MCF 10A (cell line): ENCODE data around the gene GLOD4. TPM values are rescaled to one million over a fixed set of nuclear protein-coding genes. Genes with fewer than 3 reads are reported as not detected.

ENCODE experiments used
- BruUV-seq: library from RNA; stranded (reverse); fragments of 400-500 nt; replicated peaks from 2 replicates; lab custom pipeline; 2021; lab: Mats Ljungman, UMichigan
- CTCF ChIA-PET: fragments of 300-600 bp; sonication (Branson Sonifier 250); formaldehyde crosslinking; extraction: SDS; loops from one replicate; lab custom pipeline; 2021; ENCODE audit warnings: antibody characterized with exemption, inconsistent platforms; lab: Yijun Ruan, JAX
- POLR2A ChIA-PET: fragments of 300-600, 350-650 bp; sonication (Branson Sonifier 250); formaldehyde crosslinking; extraction: SDS; loops from one replicate; lab custom pipeline; 2020; ENCODE audit warnings: antibody characterized with exemption, inconsistent platforms; lab: Yijun Ruan, JAX
- DNase-seq: peaks from one replicate; pipeline ENCODE4 v3.0.0-alpha.2; 2018; ENCODE audit not compliant: unreplicated experiment
- H3K27ac Mint-ChIP-seq: one replicate; pipeline ENCODE4 v1.8.0; 2022; ENCODE audit warnings: mild to moderate bottlenecking, low read depth, mixed read lengths; ENCODE audit not compliant: unreplicated experiment
- H3K27me3 Mint-ChIP-seq: one replicate; pipeline ENCODE4 v1.8.0; 2022; ENCODE audit warnings: mixed read lengths; ENCODE audit not compliant: insufficient read depth, unreplicated experiment
- H3K36me3 Mint-ChIP-seq: one replicate; pipeline ENCODE4 v1.8.0; 2022; ENCODE audit warnings: mild to moderate bottlenecking, moderate library complexity, mixed read lengths; ENCODE audit not compliant: insufficient read depth, unreplicated experiment
- H3K4me1 Mint-ChIP-seq: one replicate; pipeline ENCODE4 v1.8.0; 2022; ENCODE audit warnings: mixed read lengths; ENCODE audit not compliant: insufficient read depth, unreplicated experiment
- H3K4me3 Mint-ChIP-seq: one replicate; pipeline ENCODE4 v1.8.0; 2022; ENCODE audit warnings: mild to moderate bottlenecking, moderate library complexity, mixed read lengths; ENCODE audit not compliant: unreplicated experiment
- H3K9me3 Mint-ChIP-seq: one replicate; pipeline ENCODE4 v1.8.0; 2022; ENCODE audit warnings: mixed read lengths; ENCODE audit not compliant: unreplicated experiment
- CTCF ChIP-seq: fragments of 200-600 bp; IDR thresholded peaks from one replicate; pipeline ENCODE4 v1.8.0; 2022; ENCODE audit warnings: antibody characterized with exemption, mild to moderate bottlenecking; ENCODE audit not compliant: unreplicated experiment
- intact Hi-C: fragments of 100-400 bp; cut with micrococcal nuclease; formaldehyde crosslinking; loops from 2 replicates; pipeline ENCODE4 v1.14.1; 2022
- total RNA-seq: library from RNA; stranded (reverse); gene quantifications from 2 replicates; pipeline ENCODE4 v1.2.3, GENCODE V29; 2022

Gene GLOD4
- total RNA-seq, 1 experiment from 2014 or later: 62.6 TPM

GRCh38 chr17:801660-802059 lies 19.6 kb upstream of the GLOD4 start:
- CTCF ChIA-PET: interaction anchor here (1.3 kb wide), 1 partner anchor 179 kb away, joined by 7 read pairs; no protein-coding TSS in a partner anchor
- Mint-ChIP-seq H3K36me3 (peaks cover 28% of the 10 kb centered on the region), H3K4me1 (no peaks in the 10 kb centered on the region), H3K27me3 (no peaks in the 10 kb centered on the region), H3K9me3 (no peaks in the 10 kb centered on the region), H3K4me3 (no peak overlapping the region), H3K27ac (no peak overlapping the region)
- no peak for TF ChIP-seq CTCF
- POLR2A ChIA-PET: no interaction called here
- intact Hi-C loops: no loop called here
- no TSS peak for BruUV-seq
- no peak for DNase-seq

GRCh38 chr17:800446-801242 lies 18.6 kb upstream of the GLOD4 start:
- no peaks in the 10 kb centered on the region for H3K27me3 Mint-ChIP-seq
- no TSS peak for BruUV-seq
- ChIA-PET CTCF (interaction anchor here (0.6 to 0.8 kb wide), 2 partner anchors 67 to 180 kb away, joined by 3 read pairs; no protein-coding TSS in a partner anchor), POLR2A (no interaction called here)
- H3K9me3 Mint-ChIP-seq: no peaks in the 10 kb centered on the region
- H3K27ac Mint-ChIP-seq: no peak overlapping the region
- H3K36me3 Mint-ChIP-seq: peaks cover 31% of the 10 kb centered on the region
- no peak for TF ChIP-seq CTCF
- DNase-seq: no peak
- H3K4me1 Mint-ChIP-seq: no peaks in the 10 kb centered on the region
- intact Hi-C loops: no loop called here
- no peak overlapping the region for H3K4me3 Mint-ChIP-seq

- DNase-seq: no peak
- intact Hi-C loops: no loop called here
- ChIA-PET CTCF (interaction anchor here (1.1 to 1.6 kb wide), 2 partner anchors 11 to 174 kb away, joined by 3 to 4 read pairs; no protein-coding TSS in a partner anchor), POLR2A (no interaction called here)
- H3K27me3 Mint-ChIP-seq: no peaks in the 10 kb centered on the region
- H3K27ac Mint-ChIP-seq: no peak overlapping the region
- H3K4me1 Mint-ChIP-seq: peaks cover 6% of the 10 kb centered on the region
- BruUV-seq: no TSS peak
- H3K4me3 Mint-ChIP-seq: no peak overlapping the region
- peaks cover 31% of the 10 kb centered on the region for H3K36me3 Mint-ChIP-seq
- TF ChIP-seq CTCF: no peak
- no peaks in the 10 kb centered on the region for H3K9me3 Mint-ChIP-seq
These were observed 17.2 kb upstream of the GLOD4 start for GRCh38 chr17:799261-799660.

- no peak for TF ChIP-seq CTCF
- intact Hi-C loops: no loop called here
- Mint-ChIP-seq H3K4me3 (no peak overlapping the region), H3K4me1 (peaks cover 6% of the 10 kb centered on the region), H3K27me3 (no peaks in the 10 kb centered on the region), H3K36me3 (peaks cover 30% of the 10 kb centered on the region), H3K9me3 (no peaks in the 10 kb centered on the region), H3K27ac (no peak overlapping the region)
- CTCF ChIA-PET: interaction anchor here (1.6 to 5.3 kb wide), 2 partner anchors 175 to 183 kb away, joined by 4 to 53 read pairs; partner anchors contain the start of gene NXN
- POLR2A ChIA-PET: interaction anchor here (0.7 to 4.4 kb wide), 3 partner anchors 16 to 182 kb away, joined by 3 to 17 read pairs (median 3); partner anchors contain the start of gene NXN
- no peak for DNase-seq
- no TSS peak for BruUV-seq
These were observed 16.2 kb upstream of the GLOD4 start for GRCh38 chr17:798246-798645.
